GM23248 (cell line): ENCODE data around the gene SCO1. TPM values are rescaled to one million over a fixed set of nuclear protein-coding genes. Genes with fewer than 3 reads are reported as not detected.

ENCODE experiments used
- DNase-seq: peaks from one replicate; pipeline ENCODE4 v3.0.0-alpha.2; 2015
- H2AFZ ChIP-seq: fragments of 200-600 bp; sonication (generic); 2 replicates; pipeline ENCODE4 v1.6.1; 2016; ENCODE audit warnings: antibody characterized with exemption
- H3F3A ChIP-seq: fragments of 200-600 bp; sonication (generic); 2 replicates; pipeline ENCODE4 v1.6.1; 2016; ENCODE audit warnings: mild to moderate bottlenecking, antibody characterized with exemption, mixed run types; ENCODE audit not compliant: insufficient read depth
- H3K27ac ChIP-seq: fragments of 200-600 bp; sonication (generic); 2 replicates; pipeline ENCODE4 v1.5.1; 2016; ENCODE audit warnings: mild to moderate bottlenecking
- H3K27me3 ChIP-seq: fragments of 200-600 bp; sonication (generic); replicated peaks from 2 replicates; pipeline ENCODE4 v1.6.1; 2016; ENCODE audit warnings: mild to moderate bottlenecking; ENCODE audit not compliant: insufficient read depth
- H3K36me3 ChIP-seq: fragments of 200-600 bp; sonication (generic); 2 replicates; pipeline ENCODE4 v1.6.1; 2016; ENCODE audit warnings: low read depth, mild to moderate bottlenecking
- H3K4me1 ChIP-seq: fragments of 200-600 bp; sonication (generic); 2 replicates; pipeline ENCODE4 v1.6.1; 2016; ENCODE audit warnings: mild to moderate bottlenecking; ENCODE audit not compliant: insufficient read depth
- H3K4me2 ChIP-seq: fragments of 200-600 bp; sonication (generic); one replicate; pipeline ENCODE4 v1.6.1; 2016; ENCODE audit warnings: mild to moderate bottlenecking; ENCODE audit not compliant: unreplicated experiment
- H3K4me3 ChIP-seq: fragments of 200-600 bp; sonication (generic); 2 replicates; pipeline ENCODE4 v1.5.1; 2016; ENCODE audit warnings: mild to moderate bottlenecking
- H3K79me2 ChIP-seq: fragments of 200-600 bp; sonication (generic); 2 replicates; pipeline ENCODE4 v1.6.1; 2016; ENCODE audit warnings: mild to moderate bottlenecking; ENCODE audit not compliant: insufficient read depth
- H3K9ac ChIP-seq: fragments of 200-600 bp; sonication (generic); 2 replicates; pipeline ENCODE4 v1.6.1; 2016; ENCODE audit warnings: mild to moderate bottlenecking
- H3K9me2 ChIP-seq: fragments of 200-600 bp; sonication (generic); 2 replicates; pipeline ENCODE4 v1.6.1; 2016; ENCODE audit warnings: mixed run types, mild to moderate bottlenecking, moderate library complexity; ENCODE audit not compliant: insufficient read depth
- H3K9me3 ChIP-seq: fragments of 200-600 bp; sonication (generic); one replicate; pipeline ENCODE4 v1.6.1; 2017; ENCODE audit warnings: low read depth
- H4K20me1 ChIP-seq: fragments of 200-600 bp; sonication (generic); 2 replicates; pipeline ENCODE4 v1.6.0; 2016; ENCODE audit not compliant: insufficient read depth
- EZH2 ChIP-seq: fragments of 200-600 bp; sonication (generic); IDR thresholded peaks from 2 replicates; pipeline ENCODE4 v1.6.1; 2018; ENCODE audit warnings: antibody characterized with exemption, mild to moderate bottlenecking; ENCODE audit not compliant: insufficient read depth, poor library complexity, severe bottlenecking
- EZH2phosphoT487 ChIP-seq: fragments of 200-600 bp; sonication (generic); IDR thresholded peaks from 2 replicates; pipeline ENCODE4 v1.6.1; 2018; ENCODE audit warnings: antibody characterized with exemption, moderate library complexity, mild to moderate bottlenecking, low read depth; ENCODE audit not compliant: insufficient read depth
- WGBS, 2 experiments: methylation state at CpG; one replicate each; pipeline ENCODE4 v1.1.6; 2015 to 2017; ENCODE audit warnings: low lambda C conversion rate in 2 of 2, low coverage in 1 of 2; ENCODE audit errors: missing lambda C conversion rate in 2 of 2; 5-methylcytosine and 5-hydroxymethylcytosine counted together
- in situ Hi-C: fragments of 300-500 bp; cut with MboI; formaldehyde crosslinking; loops from 2 replicates; pipeline ENCODE4 v1.15.0; 2020
- polyA plus RNA-seq: library from polyadenylated mRNA; unstranded; fragments of >200 nt; fragmentation: Nextera tagmentation; extraction: Ambion mirVana; gene quantifications from 2 replicates; pipeline ENCODE4 v1.2.1, GENCODE V29; 2016
- total RNA-seq: library from RNA; depleted of rRNA; stranded (reverse); fragments of >200 nt; shearing (Covaris generic); gene quantifications from 2 replicates; pipeline ENCODE4 v1.2.3, GENCODE V29; 2014

Gene SCO1
- total and polyA plus RNA-seq, 2 experiments from 2014 or later, result 25.6 to 40.4 TPM

DNA sequence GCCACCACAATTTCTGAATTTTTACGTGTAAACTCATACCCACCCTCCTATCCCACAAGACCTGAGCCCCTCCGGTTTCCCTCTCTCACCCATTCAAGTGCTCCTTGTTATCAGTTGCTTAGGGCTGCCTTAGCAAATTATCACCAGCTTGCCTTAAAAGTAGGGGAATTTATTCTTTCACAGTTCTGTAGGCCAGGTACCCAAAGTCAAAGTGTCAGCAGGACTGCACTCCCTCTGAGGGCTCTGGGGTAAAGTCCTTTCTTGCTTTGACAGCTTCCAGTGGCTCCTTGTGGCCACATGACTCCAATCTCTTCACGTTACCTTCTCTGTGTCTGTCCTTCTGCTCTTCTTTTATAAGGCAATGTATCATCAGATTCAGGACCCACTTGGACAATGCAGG lies 40.4 kb upstream of the SCO1 start:
- H3K27ac ChIP-seq, result no peak overlapping the region
- H3K79me2 ChIP-seq, result no peaks in the 10 kb centered on the region
- H3K9me3 ChIP-seq, result no peaks in the 10 kb centered on the region
- H3K4me3 ChIP-seq, result no peak overlapping the region
- no peak overlapping the region; the same call in 1 of the 2 replicates for H2AFZ ChIP-seq
- no peaks in the 10 kb centered on the region for H3K9me2 ChIP-seq
- in situ Hi-C loops, result loop anchor here (5.0 kb wide), 1 partner anchor 110 kb away; no protein-coding TSS in a partner anchor
- WGBS, 2 experiments, result 80 to 81% methylated on average over 3 of the region's 3 CpGs
- no peaks in the 10 kb centered on the region for H3K36me3 ChIP-seq
- no peaks in the 10 kb centered on the region for H3K4me1 ChIP-seq
- H3K4me2 ChIP-seq, result no peak overlapping the region
- H3K9ac ChIP-seq, result no peak overlapping the region
- H3K27me3 ChIP-seq, result no peaks in the 10 kb centered on the region; the same call in 1 of the 2 replicates
- TF ChIP-seq EZH2 (no peak), EZH2phosphoT487 (no peak)
- no peaks in the 10 kb centered on the region for H4K20me1 ChIP-seq
- H3F3A ChIP-seq, result no peaks in the 10 kb centered on the region
- no peak for DNase-seq

DNA sequence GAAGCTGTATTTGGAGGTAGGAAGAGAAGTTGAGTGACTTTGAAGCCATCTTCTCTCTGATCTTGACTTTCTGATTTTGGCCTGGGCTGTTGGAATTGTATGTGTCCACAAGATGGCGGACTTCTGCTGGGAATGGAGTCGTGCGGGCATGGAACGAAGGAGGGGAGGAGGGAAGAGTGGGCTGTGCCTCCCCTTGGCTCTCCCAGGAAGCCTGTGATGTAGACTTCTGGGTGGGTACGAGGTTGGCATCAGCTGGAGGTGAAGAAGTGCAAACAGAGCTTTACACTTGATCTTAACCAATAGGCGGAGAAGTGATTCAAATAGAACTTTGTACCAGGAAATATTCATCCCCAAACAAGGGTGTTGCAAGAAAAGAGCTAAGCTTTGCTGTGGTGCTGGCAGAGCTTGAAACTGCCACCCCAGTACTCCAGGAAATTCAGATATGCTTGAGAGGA lies 39.9 kb upstream of the SCO1 start:
- TF ChIP-seq EZH2 (no peak), EZH2phosphoT487 (no peak)
- H3K9me2 ChIP-seq, result no peaks in the 10 kb centered on the region
- DNase-seq, result peak; percentile 83
- 3 to 4% methylated on average over 6 of the region's 6 CpGs for WGBS, 2 experiments
- H3K4me2 ChIP-seq, result peak overlapping the region; percentile 37
- H3K36me3 ChIP-seq, result no peaks in the 10 kb centered on the region
- no peaks in the 10 kb centered on the region for H3K79me2 ChIP-seq
- no peak overlapping the region for H3K4me3 ChIP-seq
- H3K9ac ChIP-seq, result no peak overlapping the region
- peak overlapping the region; percentile 17 for H2AFZ ChIP-seq
- H3F3A ChIP-seq, result no peaks in the 10 kb centered on the region
- no peak overlapping the region for H3K27ac ChIP-seq
- H3K4me1 ChIP-seq, result no peaks in the 10 kb centered on the region
- no peaks in the 10 kb centered on the region for H4K20me1 ChIP-seq
- H3K9me3 ChIP-seq, result no peaks in the 10 kb centered on the region
- in situ Hi-C loops, result loop anchor here (5.0 kb wide), 1 partner anchor 110 kb away; no protein-coding TSS in a partner anchor
- H3K27me3 ChIP-seq, result no peaks in the 10 kb centered on the region; the same call in 1 of the 2 replicates

DNA sequence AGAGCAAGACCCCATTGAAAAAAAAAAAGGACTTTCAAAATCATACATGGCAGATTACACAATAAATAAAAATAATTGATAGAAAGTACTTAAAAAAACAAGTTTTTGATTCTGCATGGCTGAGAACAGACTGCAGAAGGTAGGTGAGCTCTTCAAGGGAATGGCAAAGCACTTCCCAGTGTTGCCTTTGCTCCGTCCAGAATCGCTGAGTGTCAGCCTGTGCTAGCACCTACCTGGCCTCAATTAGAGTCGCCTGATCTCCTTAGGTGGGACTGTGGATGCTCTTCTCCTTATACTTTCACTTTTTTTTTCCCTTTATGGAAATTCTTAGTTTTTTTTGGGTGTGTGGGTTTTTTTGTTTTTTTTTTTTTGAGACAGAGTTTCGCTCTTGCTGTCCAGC lies 38.5 kb upstream of the SCO1 start:
- DNase-seq, result no peak
- Histone ChIP-seq H3K27me3 (no peaks in the 10 kb centered on the region; the same call in 1 of the 2 replicates), H3K4me1 (peaks cover 9% of the 10 kb centered on the region), H3K9me3 (no peaks in the 10 kb centered on the region), H3K9ac (no peak overlapping the region), H3K36me3 (no peaks in the 10 kb centered on the region), H3K27ac (no peak overlapping the region), H4K20me1 (no peaks in the 10 kb centered on the region), H3K9me2 (no peaks in the 10 kb centered on the region), H3K4me2 (no peak overlapping the region), H3K4me3 (no peak overlapping the region), H3K79me2 (no peaks in the 10 kb centered on the region), H3F3A (no peaks in the 10 kb centered on the region), H2AFZ (no peak overlapping the region)
- WGBS, 2 experiments, result 73 to 74% methylated on average over 4 of the region's 4 CpGs
- no peak for TF ChIP-seq EZH2phosphoT487
- no peak for TF ChIP-seq EZH2
- in situ Hi-C loops, result loop anchor here (5.0 kb wide), 1 partner anchor 111 kb away; no protein-coding TSS in a partner anchor

DNA sequence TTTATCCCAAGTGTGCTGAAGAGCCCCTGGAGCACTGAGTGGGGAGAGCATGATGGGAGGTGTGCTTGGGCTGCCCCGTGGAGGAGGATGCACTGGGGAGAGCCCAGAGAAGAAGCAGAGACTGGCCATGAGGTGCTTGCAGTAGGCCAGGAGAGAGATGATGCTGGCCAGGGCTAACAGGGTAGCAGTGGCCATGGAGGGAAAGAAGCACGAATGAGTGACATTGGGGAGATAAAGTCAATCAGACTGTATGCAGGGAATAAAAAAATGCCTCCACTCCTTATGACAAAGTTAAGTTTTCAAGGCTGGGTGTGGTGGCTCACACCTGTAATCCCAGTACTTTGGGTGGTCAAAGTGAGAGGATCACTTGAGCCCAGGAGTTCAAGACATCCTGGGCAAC lies 37.9 kb upstream of the SCO1 start:
- Histone ChIP-seq H3K9me3 (no peaks in the 10 kb centered on the region), H3F3A (no peaks in the 10 kb centered on the region), H3K27me3 (no peaks in the 10 kb centered on the region; the same call in 1 of the 2 replicates), H4K20me1 (no peaks in the 10 kb centered on the region), H3K27ac (no peak overlapping the region), H3K79me2 (no peaks in the 10 kb centered on the region), H3K36me3 (no peaks in the 10 kb centered on the region), H2AFZ (no peak overlapping the region), H3K4me2 (no peak overlapping the region), H3K4me3 (no peak overlapping the region), H3K9ac (no peak overlapping the region), H3K9me2 (no peaks in the 10 kb centered on the region), H3K4me1 (peaks cover 10% of the 10 kb centered on the region)
- in situ Hi-C loops, result loop anchor here (5.0 kb wide), 1 partner anchor 112 kb away; no protein-coding TSS in a partner anchor
- no peak for TF ChIP-seq EZH2phosphoT487
- TF ChIP-seq EZH2, result no peak
- 65 to 70% methylated on average over 2 of the region's 2 CpGs for WGBS, 2 experiments
- no peak for DNase-seq
